HG02884 (cell line): ENCODE results near the gene RAF1.
"Not testable (repeated sequence)": the region's sequence is repeated elsewhere in the genome, so short reads cannot be mapped to it uniquely, and the experiment has no call there.

Experiments
- ATAC-seq: cut with Tn5 transposase; IDR thresholded peaks from one replicate; pipeline ENCODE4 v1.9.1; 2021; ENCODE audit warnings: mild to moderate bottlenecking, moderate library complexity; ENCODE audit not compliant: unreplicated experiment

Gene RAF1

DNA sequence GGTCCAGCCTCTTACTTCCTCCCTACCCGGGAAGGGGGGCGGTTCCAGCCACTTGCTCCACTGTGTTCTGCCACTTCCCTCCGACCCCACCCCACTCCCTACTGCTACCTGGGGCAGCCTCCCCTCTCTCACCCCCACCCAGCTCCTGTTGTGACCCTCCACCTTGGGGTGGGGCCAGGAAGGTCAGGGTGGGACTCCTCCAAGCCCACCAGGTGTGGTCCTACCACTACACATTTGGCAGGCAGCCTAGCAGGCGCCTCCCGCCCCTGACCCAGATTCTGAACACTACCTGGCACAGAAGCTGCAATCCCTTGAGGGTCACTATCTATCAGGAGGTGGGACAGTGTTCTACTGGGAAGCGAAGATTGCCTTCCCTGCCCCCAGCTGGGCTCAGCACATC, 13.7 kb upstream of the RAF1 start:
- no peak for ATAC-seq

DNA sequence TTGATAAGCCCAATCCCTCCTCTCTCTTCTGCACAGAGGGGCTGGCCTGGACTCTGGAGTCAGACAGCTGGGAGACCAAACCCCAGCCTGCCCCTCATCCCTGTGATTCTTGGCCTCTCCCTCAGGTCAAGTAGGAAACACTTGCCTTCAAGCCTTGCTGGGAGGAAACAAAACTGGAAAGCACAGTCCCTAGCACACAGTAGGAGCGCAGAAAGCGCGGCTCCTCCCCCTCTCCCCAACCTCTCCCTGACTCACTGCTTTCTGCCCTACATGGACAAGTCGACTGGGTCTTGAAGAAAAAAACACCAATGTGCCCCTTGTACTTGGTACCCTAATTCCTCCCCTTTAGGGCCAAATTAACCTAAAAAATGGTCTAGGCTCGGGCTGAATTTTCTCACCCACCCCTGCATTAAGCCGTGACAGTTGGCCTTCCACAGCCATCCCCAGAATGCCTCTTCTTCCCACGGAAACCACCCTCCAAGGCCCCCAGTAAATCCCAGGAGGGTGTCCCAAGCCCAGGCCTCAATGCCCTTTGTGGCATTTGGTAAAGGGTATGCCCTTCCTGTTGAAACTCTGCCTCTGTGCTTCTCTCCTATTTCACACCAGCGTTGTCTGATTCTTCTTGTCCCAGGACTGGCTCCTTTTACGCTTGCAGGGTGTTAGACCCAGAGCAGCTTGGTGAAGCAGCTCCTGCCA, 11.3 kb upstream of the RAF1 start:
- ATAC-seq = no peak

DNA sequence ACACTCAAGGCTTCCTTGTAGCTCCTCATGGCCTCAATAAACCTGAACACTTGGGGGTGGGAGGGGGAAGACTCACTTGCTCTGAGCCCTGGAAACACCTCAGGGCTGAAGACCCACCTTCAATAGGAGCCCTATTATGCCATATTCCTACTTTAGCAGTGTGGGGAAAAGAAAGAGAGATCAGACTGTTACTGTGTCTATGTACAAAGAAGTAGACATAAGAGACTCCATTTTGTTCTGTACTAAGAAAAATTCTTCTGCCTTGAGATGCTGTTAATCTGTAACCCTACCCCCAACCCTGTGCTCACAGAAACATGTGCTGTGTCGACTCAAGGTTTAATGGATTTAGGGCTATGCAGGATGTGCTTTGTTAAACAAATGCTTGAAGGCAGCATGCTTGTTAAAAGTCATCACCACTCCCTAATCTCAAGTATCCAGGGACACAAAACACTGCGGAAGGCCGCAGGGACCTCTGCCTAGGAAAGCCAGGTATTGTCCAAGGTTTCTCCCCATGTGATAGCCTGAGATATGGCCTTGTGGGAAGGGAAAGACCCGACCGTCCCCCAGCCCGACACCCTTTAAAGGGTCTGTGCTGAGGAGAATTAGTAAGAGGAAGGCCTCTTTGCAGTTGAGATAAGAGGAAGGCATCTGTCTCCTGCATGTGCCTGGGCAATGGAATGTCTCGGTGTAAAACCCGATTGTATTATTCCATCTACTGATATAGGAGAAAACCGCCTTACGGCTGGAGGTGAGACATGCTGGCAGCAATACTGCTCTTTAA, 10.2 kb upstream of the RAF1 start:
- not testable (repeated sequence) for ATAC-seq

DNA sequence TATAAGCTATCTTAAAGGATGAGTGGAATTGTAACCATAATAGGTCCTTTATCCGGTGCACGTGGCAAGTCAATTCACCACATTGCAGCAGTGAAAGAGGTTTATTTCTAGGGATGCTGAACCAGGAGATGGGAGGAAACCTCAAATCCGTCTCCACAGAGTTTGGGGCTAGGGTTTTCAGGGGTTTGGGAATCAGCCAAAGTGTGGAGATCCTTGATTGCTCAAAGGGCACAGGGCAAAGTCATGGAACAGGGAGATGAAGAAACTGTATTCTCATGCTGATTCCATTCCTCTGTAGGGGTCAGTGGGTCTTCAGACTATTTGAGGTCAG, 7.2 kb upstream of the RAF1 start:
- ATAC-seq = no peak

DNA sequence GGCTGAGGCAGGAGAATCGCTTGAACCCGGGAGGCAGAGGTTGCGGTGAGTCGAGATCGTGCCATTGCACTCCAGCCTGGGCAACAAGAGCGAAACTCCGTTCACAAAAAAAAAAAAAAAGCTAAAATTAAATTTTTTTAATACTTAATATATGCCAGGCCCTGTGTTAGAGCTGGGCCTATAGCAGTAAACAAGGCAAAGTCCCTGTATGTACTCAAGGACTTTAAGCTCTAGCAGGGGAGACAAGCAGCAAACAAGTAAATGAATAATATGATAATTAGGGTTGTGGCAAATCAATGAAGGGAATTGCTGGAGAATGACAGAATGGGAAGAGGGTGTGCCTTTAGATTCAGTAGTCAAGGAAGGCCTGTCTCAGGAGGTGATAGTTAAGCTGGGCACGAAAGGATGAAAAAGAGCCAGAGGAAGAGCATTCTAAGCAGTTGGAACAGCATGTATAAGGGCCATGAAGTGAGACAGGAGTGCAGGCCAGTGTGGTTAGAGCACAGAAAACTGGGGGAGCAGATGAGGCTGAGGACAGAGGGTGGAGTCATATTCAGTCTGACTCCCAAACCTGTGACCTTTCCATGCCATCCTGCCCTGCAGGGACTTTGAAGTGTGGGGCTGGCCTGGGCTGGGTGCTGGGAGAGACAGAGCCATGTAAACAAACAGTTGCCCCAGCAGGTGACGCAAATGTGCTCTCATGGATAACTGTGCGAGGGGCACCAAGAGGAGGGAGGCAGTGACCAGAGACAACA, 6.6 kb upstream of the RAF1 start:
- no peak for ATAC-seq

DNA sequence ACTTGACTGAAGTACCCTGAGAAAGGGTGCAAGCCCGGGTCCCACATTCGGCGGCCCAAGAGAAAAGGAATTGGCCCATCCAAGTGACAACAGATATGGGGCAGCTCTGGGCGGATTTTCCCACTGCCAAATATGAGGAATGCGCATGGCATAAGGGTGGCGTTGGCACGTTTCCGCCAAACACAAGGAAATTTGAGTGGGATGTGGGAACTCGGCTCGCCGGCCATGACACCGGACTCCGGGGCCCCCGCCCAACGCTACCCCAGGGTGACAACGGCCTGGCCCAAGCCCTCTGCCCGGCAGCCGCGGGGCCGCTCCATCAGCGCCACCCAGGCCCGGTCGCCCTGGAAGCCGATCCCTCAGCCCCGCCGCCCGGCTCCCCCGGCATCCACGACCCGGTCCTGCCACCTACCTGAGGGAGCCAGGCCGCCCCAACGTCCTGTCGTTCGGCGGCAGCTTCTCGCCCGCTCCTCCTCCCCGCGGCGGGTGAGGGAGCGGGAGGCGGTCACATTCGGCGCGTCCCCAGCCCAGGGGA, 449 bp downstream of the RAF1 start:
- ATAC-seq = peak; percentile 34

DNA sequence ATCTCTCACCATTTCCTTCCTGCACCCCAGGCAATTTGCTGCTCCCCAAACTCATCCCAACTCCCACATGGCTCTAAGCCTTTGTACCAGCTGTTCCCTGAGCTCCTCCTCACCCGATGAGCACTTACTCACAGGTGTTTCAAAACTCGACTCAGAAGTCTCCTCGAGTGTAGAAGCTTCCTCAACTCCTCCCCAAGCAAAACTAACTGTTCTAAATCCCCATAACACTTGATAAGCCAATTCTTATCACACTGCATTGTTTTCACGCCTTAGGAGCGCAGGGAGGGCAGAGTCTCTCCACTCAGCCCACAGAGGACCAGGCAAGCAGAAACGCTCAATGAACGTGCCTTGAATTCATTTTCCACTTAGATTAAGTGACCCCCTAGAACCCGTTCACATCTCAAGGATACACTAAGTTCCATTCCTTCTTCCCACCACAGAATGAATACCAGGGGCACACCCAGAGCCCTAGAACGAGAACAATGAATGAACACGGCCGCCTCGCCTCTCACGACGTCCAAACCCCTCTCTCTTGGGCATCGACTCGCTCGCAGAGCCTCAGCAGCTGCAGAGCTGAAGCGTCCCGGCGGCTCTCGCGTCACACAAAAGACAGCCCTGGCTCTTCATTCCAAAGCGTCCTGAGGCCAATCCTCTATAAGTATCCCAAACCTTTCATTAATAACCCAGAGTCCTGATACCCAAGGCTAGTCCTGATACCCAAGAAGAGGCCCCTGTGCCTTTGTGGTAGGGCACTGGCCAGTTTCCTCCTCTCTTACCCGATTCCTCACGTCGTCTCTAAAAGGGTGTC, 1.1 kb downstream of the RAF1 start:
- ATAC-seq = no peak

DNA sequence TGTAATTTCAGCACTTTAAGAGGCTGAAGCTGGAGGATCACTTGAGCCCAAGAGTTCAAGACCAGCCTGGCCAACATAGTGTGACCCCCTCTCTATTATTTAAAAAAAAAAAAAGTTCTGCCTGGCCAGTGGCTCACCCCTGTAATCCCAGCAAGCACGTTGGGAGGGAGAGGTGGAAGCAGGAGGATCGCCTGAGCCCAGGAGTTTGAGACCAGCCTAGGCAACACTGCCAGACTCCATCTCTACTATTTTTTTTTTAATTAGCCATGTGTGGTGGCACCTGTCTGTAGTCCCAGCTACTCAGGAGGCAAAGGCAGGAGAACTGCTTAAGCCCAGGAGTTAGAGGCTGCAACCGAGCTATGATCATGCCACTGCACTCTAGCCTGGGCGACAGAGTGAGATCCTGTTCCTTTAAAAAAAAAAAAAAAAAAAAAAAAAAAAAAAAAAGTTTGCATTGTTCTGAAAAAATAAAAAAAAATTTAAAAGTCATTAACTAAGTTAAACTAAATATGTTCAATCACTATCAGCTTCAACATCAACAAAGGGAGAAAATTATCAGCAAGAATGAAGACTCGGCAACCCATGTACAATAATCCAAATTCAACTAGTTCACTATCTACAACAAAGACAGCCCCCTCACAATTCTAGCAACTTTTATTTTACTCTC, 1.9 kb downstream of the RAF1 start:
- ATAC-seq = no peak

DNA sequence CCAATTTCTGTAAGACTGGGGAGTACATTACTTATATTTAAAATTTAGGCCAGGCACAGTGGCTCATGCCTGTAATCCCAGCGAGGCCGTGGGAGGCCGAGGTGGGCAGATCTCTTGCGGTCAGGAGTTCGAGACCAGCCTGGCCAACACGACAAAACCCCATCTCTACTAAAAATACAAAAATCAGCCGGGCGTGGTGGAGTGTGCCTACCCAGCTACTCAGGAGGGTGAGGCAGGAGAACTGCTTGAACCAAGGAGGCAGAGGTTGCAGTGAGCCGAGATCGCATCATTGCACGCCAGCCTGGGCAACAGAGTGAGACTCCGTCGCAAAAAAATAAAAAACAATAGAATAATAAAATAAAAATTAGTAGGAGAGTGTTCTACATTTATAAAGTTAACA, 2.5 kb downstream of the RAF1 start:
- ATAC-seq = not testable (repeated sequence)

DNA sequence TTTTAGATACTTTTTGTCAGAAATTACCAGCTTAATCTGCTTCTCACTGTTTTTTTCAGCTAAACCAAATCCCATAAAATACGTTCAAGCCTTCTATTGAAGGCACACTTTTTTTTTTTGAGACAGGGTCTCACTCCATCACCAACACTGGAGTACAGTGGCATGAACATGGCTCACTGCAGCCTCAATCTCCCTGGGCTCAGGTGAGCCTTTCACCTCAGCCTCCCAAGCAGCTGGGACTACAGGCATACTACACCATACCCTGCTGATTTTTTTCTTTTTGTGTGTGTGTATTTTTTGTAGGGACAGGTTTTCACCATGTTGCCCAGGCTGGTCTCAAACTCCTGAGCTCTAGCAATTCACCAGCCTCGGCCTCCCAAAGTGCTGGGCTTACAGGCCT, 3.7 kb downstream of the RAF1 start:
- no peak for ATAC-seq

DNA sequence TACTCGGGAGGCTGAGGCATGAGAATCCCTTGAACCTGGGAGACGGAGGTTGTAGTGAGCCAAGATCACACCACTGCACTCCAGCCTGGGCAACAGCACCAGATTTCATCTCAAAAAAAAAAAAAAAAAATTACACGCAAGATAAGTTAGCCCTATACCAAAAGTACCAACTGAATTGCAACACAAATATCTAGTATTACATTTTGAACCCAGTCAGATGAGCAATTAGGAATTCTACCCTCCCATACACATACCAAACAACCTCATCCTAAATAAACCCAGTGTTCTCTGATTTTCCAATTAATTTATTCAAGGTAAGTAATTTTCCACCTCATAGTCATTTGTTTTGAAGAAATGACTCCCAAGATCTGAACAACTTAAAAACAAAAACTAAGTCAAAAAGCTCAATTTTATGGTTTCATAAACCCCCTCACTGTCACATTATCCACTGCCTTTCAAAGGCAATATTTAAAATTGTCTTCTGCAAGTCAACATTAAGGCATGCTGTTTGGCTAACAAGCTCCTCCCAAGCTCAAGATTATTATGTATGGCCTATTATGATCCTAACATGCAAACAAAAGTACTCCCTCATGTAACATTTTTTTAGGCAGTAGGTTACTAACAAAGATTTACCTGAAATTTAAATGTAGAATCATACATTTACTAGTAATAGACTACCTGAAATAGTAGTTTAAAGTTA, 4.5 kb downstream of the RAF1 start:
- ATAC-seq = no peak

DNA sequence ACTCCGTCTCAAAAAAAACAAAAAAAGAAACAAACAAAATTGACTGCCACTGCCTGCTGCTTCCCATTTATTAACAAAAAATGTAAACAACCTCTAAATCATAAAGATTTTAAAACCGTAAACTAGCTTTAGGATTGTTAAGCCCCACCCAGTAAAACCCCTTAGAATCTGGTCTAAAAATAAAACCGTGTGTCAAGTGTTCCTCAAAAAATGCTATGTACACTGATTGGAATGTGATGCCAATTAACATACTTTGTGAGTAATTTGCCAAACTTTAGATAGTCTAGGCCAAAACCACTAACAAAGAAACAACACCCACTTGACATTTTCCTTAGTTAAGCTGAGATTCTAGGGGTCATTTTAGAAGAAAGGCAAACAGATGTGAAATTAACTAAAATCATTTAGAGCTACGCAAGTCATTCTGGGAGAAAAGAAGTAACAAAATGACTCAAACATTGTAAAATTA, 5.3 kb downstream of the RAF1 start:
- ATAC-seq = no peak

DNA sequence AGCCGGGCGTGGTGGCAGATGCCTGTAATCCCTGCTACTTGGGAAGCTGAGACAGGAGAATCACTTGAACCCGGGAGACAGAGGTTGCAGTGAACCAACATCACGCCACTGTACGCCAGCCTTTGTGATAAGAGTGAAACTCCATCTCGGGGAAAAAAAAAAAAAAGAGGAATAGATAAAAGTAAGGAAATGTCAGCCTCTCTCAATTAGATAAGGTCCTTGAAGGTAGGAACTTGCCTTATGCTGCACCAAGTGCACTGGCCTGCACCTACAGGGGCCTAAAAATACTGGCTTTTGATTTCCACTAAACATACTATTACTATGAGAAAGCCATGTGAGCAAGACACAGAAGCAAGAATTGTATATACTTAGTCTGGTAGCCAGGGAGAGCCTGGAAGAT, 7.1 kb downstream of the RAF1 start:
- ATAC-seq = no peak

DNA sequence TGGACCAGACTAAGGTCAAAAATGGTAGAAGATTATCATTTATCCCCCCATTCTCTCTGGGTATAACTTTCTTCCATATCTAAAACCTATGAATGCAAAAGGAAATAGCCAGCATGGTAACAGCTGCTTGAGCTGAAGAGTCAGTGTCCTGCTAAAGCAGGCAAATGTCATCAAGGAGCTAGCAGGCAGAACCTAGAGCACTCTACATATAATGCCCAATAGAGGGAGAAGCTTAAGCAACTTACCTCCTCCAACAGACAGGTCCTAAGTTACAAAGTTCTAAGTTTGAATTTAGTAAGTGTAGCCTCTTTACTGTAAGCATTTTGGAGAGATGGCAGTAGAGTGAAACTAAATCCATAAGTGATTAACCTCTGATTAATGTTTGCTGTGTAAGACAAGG, 7.7 kb downstream of the RAF1 start:
- ATAC-seq = no peak

DNA sequence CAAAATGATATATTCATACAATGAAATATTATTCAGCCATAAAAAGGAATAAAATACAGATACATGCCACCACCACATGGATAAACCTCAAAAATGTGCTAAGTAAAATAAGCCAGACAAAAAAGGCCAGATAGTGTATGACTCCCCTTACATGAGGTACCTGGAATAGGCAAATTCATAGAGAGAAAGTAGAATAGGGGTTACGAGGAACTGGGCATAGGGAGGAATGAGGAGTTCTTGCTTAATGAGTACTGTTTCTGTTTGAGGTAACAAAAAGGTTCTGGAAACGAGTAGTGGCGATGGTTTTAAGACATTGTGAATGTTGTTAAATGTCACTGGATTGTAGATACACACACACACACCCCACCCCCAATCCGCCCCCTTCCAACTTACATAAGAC, 8.2 kb downstream of the RAF1 start:
- ATAC-seq = no peak

DNA sequence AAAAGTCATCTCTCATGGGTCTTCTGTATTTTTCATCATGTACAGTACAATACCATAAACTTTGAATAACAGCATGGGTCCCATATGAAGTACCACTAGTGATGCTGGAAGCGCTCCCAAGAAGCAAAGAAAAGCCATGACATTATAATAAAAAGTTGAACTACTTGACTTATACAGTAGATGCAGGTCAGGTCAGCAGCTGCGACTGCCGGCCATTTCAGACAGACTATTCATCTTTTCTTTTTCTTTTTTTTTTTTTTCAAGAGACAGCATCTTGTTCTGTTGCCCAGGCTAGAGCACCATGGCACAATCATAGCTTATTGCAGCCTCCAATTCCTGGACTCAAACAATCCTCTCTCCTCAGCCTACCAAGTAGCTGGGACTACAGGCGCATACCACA, 10.2 kb downstream of the RAF1 start:
- ATAC-seq = no peak

DNA sequence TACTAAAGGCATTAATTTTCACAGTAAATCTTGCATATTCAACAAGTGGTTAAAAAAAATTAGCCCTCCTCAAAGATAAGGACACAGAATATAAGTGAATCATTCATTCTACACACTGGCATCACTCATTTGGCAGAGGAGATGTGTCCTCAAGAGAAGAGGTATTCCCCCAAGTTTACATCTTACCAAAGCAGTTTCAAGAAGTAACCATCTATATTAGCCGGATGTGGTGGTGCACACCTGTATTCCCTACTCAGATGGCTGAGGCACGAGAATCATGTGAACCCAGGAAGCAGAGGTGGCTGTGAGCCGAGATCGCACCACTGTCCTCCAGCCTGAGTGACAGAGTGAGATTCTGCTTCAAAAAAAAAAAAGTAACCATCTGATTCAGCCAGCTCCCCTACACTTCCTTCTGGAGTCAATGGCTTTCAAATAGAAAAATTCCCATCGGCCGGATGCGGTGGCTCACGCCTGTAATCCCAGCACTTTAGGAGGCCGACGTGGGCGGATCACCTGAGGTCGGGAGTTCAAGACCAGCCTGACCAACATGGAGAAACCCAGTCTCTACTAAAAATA, 15.4 kb downstream of the RAF1 start:
- no peak for ATAC-seq

DNA sequence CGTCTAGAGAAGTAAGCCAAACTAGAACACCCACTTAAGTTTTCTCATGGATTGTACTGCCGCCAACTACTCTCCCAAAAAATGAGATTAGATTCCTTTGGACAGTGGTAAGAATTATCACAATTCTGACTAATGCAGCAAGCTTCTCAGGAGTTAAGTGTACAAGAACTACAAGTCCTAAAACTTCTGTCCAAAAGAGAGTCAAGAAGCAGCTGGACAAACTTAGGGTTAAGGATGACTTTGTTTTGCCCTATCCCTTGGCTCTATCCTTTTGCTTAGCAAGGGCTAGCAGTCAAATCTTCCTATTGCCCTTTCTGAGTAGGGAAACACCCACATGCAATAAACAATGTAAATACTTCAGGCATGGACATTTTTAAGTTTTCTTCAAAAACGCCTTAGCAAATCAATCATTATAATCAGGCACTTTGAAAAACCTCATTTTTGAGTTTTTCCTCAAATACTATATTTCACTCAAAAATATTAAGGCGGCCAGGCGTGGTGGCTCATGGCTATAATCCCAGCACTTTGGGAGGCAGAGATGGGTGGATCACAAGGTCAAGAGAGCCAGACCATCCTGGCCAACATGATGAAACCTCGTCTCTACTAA, 19.5 kb downstream of the RAF1 start:
- no peak for ATAC-seq

DNA sequence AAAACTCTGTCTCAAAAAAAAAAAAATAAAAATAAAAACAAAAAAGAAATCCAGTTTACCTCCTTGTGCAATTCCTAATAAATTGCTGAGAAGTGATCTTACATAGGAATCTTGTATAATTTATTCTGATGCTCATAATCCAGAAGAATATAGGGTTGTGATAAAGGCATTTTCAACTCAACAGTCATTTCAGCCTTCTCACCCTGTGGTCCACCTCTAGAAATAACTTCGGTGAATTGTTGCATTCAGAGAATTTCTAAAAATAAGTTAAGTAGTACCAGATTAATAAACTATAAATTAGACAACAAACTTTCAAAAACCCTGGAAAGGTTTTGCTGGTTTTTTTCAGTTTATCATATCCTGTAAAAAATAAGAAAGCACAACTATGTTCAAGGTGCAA, 20.2 kb downstream of the RAF1 start:
- ATAC-seq = no peak
